Measurements from ENCODE around the gene SLC8A2.
A peak's percentile ranks its signal among the peaks of the same experiment; 100 is the strongest.

DNA sequence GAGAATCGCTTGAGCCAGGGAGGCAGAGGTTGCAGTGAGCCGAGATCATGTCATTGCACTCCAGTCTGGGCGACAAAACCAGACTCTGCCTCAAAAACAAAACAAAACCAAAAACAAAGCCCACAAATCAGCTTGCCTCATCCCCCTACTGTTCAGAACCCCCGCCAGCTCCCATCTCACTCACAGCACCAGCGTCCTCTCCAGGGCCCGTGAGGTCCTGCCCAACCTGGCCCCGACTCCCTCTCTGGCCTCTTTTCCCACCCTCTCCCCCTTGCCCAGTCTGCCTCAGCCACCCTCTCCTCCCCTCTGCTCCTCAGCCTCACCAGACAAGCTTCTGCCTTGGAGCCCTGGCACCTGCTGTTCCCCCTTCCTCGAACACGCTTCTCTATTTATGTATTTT lies 3.8 kb downstream of the SLC8A2 start:
- TF ChIP-seq JUND (IDR thresholded peaks at IDR 0.05; ENCODE audit: low read length) (no peak), POLR2AphosphoS5 (IDR thresholded peaks at IDR 0.05; ENCODE audit: low read depth, low read length) (no peak), BACH1 (IDR thresholded peaks at IDR 0.05; ENCODE audit: low read length) (no peak), EZH2 (IDR thresholded peaks at IDR 0.05; ENCODE audit: low read depth, low read length, severe bottlenecking) (no peak), ZNF274 (IDR thresholded peaks at IDR 0.05; ENCODE audit: borderline replicate concordance, extremely low read depth, low read length) (no peak)
- TF ChIP-seq, protein P1, sequence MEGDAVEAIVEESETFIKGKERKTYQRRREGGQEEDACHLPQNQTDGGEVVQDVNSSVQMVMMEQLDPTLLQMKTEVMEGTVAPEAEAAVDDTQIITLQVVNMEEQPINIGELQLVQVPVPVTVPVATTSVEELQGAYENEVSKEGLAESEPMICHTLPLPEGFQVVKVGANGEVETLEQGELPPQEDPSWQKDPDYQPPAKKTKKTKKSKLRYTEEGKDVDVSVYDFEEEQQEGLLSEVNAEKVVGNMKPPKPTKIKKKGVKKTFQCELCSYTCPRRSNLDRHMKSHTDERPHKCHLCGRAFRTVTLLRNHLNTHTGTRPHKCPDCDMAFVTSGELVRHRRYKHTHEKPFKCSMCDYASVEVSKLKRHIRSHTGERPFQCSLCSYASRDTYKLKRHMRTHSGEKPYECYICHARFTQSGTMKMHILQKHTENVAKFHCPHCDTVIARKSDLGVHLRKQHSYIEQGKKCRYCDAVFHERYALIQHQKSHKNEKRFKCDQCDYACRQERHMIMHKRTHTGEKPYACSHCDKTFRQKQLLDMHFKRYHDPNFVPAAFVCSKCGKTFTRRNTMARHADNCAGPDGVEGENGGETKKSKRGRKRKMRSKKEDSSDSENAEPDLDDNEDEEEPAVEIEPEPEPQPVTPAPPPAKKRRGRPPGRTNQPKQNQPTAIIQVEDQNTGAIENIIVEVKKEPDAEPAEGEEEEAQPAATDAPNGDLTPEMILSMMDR (IDR thresholded peaks at IDR 0.05; ENCODE audit: control extremely low read depth in 1 of 3, insufficient read depth in 1 of 3, low read depth in 1 of 3, low read length in 3 of 3): peak in 2 of 3 experiments; percentile 2 to 21; a peak in 1 of 4 replicates
